GM12878 (cell line): ENCODE results near the gene SPINK9. TPM values are rescaled to one million over a fixed set of nuclear protein-coding genes. Genes with fewer than 3 reads are reported as not detected.

ENCODE experiments used
- ATAC-seq: fragments of 200-7000 bp; cut with Tn5 transposase; 3 replicates; pipeline ENCODE4 v1.9.1; 2020; ENCODE audit warnings: mild to moderate bottlenecking, moderate library complexity
- BruUV-seq: library from RNA; stranded (reverse); fragments of 400-500 nt; replicated peaks from 2 replicates; lab custom pipeline; 2021; lab: Mats Ljungman, UMichigan
- CTCF ChIA-PET: fragments of 300-600 bp; sonication (Branson Sonifier 250); formaldehyde crosslinking; extraction: SDS; loops from one replicate; lab custom pipeline; 2021; ENCODE audit warnings: inconsistent platforms; lab: Yijun Ruan, JAX
- POLR2A ChIA-PET: fragments of 350-600 bp; formaldehyde crosslinking; extraction: SDS; loops from one replicate; lab custom pipeline; 2021; ENCODE audit warnings: inconsistent platforms; lab: Charles Lee
- RAD21 ChIA-PET: fragments of 300-600 bp; sonication (Branson Sonifier 250); formaldehyde crosslinking; loops from one replicate; lab custom pipeline; 2023; ENCODE audit warnings: antibody characterized with exemption; ENCODE audit not compliant: unreplicated experiment; lab: Charles Lee
- SMC1A ChIA-PET: fragments of 300-600 bp; sonication (Branson Sonifier 250); formaldehyde crosslinking; loops from one replicate; lab custom pipeline; 2023; ENCODE audit not compliant: unreplicated experiment, uncharacterized antibody; lab: Charles Lee
- DNase-seq: peaks from one replicate; pipeline ENCODE4 v3.0.0-alpha.2; 2011; ENCODE audit warnings: low read depth, low spot score
- FAIRE-seq: peaks from 3 replicates; lab custom pipeline; 2011; peaks lifted over from hg19 to GRCh38; lab: Jason Lieb, UNC
- H2AFZ ChIP-seq: 2 replicates; pipeline ENCODE4 v1.6.0; 2011; ENCODE audit warnings: low read depth, low read length, control low read depth; ENCODE audit not compliant: control insufficient read depth
- H3K27ac ChIP-seq: 2 replicates; pipeline ENCODE4 v1.5.1; 2011; ENCODE audit warnings: control low read depth; ENCODE audit not compliant: control insufficient read depth, insufficient read depth
- H3K27me3 ChIP-seq, 2 experiments: replicated peaks in 1 of 2; 2 replicates each; pipeline versions ENCODE4 v1.6.0 to v1.6.1; 2011; ENCODE audit warnings: low read length in 1 of 2; ENCODE audit not compliant: control insufficient read depth in 2 of 2, insufficient read depth in 2 of 2
- H3K36me3 ChIP-seq, 2 experiments: 2 replicates each; pipeline ENCODE4 v1.5.1; 2011; ENCODE audit warnings: low read length in 1 of 2; ENCODE audit not compliant: control insufficient read depth in 2 of 2, insufficient read depth in 2 of 2
- H3K4me1 ChIP-seq: 2 replicates; pipeline ENCODE4 v1.6.1; 2011; ENCODE audit warnings: mild to moderate bottlenecking, low read length, moderate library complexity, mixed read lengths; ENCODE audit not compliant: control insufficient read depth, insufficient read depth
- H3K4me2 ChIP-seq: 2 replicates; pipeline ENCODE4 v1.6.0; 2011; ENCODE audit warnings: control low read depth; ENCODE audit not compliant: control insufficient read depth, insufficient read depth
- H3K4me3 ChIP-seq: fragments of 200-600 bp; sonication (generic); 2 replicates; pipeline ENCODE4 v1.5.1; 2016
- H3K79me2 ChIP-seq: 2 replicates; pipeline ENCODE4 v1.6.0; 2011; ENCODE audit warnings: low read length; ENCODE audit not compliant: control insufficient read depth, insufficient read depth
- H3K9ac ChIP-seq: 2 replicates; pipeline ENCODE4 v1.8.0; 2011; ENCODE audit warnings: low read length, control low read depth, mixed read lengths; ENCODE audit not compliant: control insufficient read depth, insufficient read depth
- H3K9me3 ChIP-seq: replicated peaks from 3 replicates; pipeline ENCODE4 v1.5.1; 2011; ENCODE audit warnings: mild to moderate bottlenecking, low read length; ENCODE audit not compliant: control insufficient read depth, insufficient read depth
- H4K20me1 ChIP-seq: 2 replicates; pipeline ENCODE4 v1.6.0; 2011; ENCODE audit not compliant: control insufficient read depth, insufficient read depth
- ASH2L ChIP-seq: fragments of 300-600, 200-600 bp; sonication (generic); IDR thresholded peaks from 2 replicates; pipeline ENCODE4 v1.6.1; 2017; ENCODE audit warnings: low read depth, mild to moderate bottlenecking, borderline replicate concordance
- CTCF ChIP-seq, 3 experiments: IDR thresholded peaks in 2 of 3; conservative IDR thresholded peaks in 1 of 3; 2 replicates each; pipeline ENCODE4 v1.5.1; 2011; ENCODE audit warnings: low read depth in 3 of 3, low read length in 3 of 3, mild to moderate bottlenecking in 3 of 3, control low read depth in 2 of 3, moderate library complexity in 2 of 3, inconsistent platforms in 1 of 3, mixed read lengths in 1 of 3; ENCODE audit not compliant: control insufficient read depth in 2 of 3, insufficient read depth in 1 of 3; ENCODE audit errors: extremely low read depth in 1 of 3
- EED ChIP-seq: sonication (generic); IDR thresholded peaks from 2 replicates; pipeline ENCODE4 v1.6.1; 2016; ENCODE audit warnings: antibody characterized with exemption, low read depth
- EP300 ChIP-seq, 2 experiments: fragments of 150-350 bp in 1 of 2; IDR thresholded peaks; 2 replicates each; pipeline ENCODE4 v1.6.1; 2011 to 2012; ENCODE audit warnings: low read depth in 2 of 2, low read length in 2 of 2, borderline replicate concordance in 1 of 2, improper control_type of control experiment in 1 of 2, inconsistent platforms in 1 of 2; ENCODE audit not compliant: control insufficient read depth in 1 of 2
- JUND ChIP-seq: IDR thresholded peaks from 2 replicates; pipeline ENCODE4 v1.6.1; 2012; ENCODE audit warnings: low read depth, mild to moderate bottlenecking, low read length, improper control_type of control experiment, moderate library complexity
- NFXL1 ChIP-seq: fragments of 450-650 bp; IDR thresholded peaks from 2 replicates; pipeline ENCODE4 v1.6.1; 2017; ENCODE audit warnings: antibody characterized with exemption, mild to moderate bottlenecking, borderline replicate concordance
- PKNOX1 ChIP-seq: fragments of 450-650 bp; IDR thresholded peaks from 2 replicates; pipeline ENCODE4 v1.6.1; 2016; ENCODE audit warnings: mild to moderate bottlenecking
- POLR2A ChIP-seq: IDR thresholded peaks from 2 replicates; pipeline ENCODE4 v1.6.1; 2011; ENCODE audit warnings: low read depth, mild to moderate bottlenecking, low read length
- SREBF1 ChIP-seq: IDR thresholded peaks from 2 replicates; pipeline ENCODE4 v1.6.1; 2012; ENCODE audit warnings: mild to moderate bottlenecking, low read length
- STAT1 ChIP-seq: fragments of 450-650 bp; conservative IDR thresholded peaks from 2 replicates; pipeline ENCODE4 v1.6.1; 2014; ENCODE audit warnings: antibody characterized with exemption, mild to moderate bottlenecking
- TARDBP ChIP-seq: IDR thresholded peaks from 2 replicates; pipeline ENCODE4 v1.6.1; 2016; ENCODE audit warnings: borderline replicate concordance
- ZNF274 ChIP-seq: IDR thresholded peaks from one replicate; pipeline ENCODE4 v1.8.0; 2011; ENCODE audit not compliant: insufficient read length, insufficient read depth
- ZNF592 ChIP-seq: fragments of 450-650 bp; IDR thresholded peaks from 2 replicates; pipeline ENCODE4 v1.6.1; 2017; ENCODE audit warnings: mild to moderate bottlenecking, moderate library complexity
- WGBS: methylation state at CpG from one replicate; pipeline ENCODE4 v1.1.6; 2016; ENCODE audit warnings: low lambda C conversion rate; ENCODE audit not compliant: insufficient replicate concordance, insufficient coverage; ENCODE audit errors: missing lambda C conversion rate; 5-methylcytosine and 5-hydroxymethylcytosine counted together
- in situ Hi-C: fragments of 300-500 bp; cut with MboI; formaldehyde crosslinking; loops from 9 replicates; pipeline ENCODE4 v1.14.3; 2018; ENCODE audit warnings: mixed read lengths
- intact Hi-C: fragments of 100-400 bp; cut with micrococcal nuclease; formaldehyde crosslinking; loops from one replicate; pipeline ENCODE4 v1.14.2; 2022; ENCODE audit not compliant: unreplicated experiment
- polyA plus RNA-seq, 11 experiments: library from polyadenylated mRNA; depleted of rRNA in 4 of 11; unstranded in 6 of 11; stranded (reverse) in 5 of 11; fragments of >200 nt; fragmentation: Nextera tagmentation in 4 of 11; fragmentation: Illumina TruSeq in 1 of 11; extraction: Ambion mirVana in 4 of 11; extraction: Trizol in 1 of 11; gene quantifications; 1 replicate in 1 of 11; 2 replicates in 10 of 11; pipeline versions ENCODE4 v1.2.1 to v1.2.3, GENCODE V29; 2011 to 2016; ENCODE audit warnings: inconsistent platforms in 2 of 11, missing spikeins in 2 of 11, low read depth in 1 of 11
- total RNA-seq, 4 experiments: library from RNA; depleted of rRNA in 3 of 4; stranded (reverse); fragments of >200 nt in 3 of 4; fragmentation: Illumina TruSeq in 1 of 4; extraction: Trizol in 1 of 4; gene quantifications; 2 replicates each; pipeline versions ENCODE4 v1.2.1 to v1.2.3, GENCODE V29; 2013 to 2021

Gene SPINK9
- total and polyA plus RNA-seq, 10 of the 15 experiments (the other 5 are each of a cell fraction or from before 2014, with no cell fraction given), result not detected

GRCh38 chr5:148297731-148298130 is 37.6 kb upstream of the SPINK9 start:
- Histone ChIP-seq H3K4me2 (no peak overlapping the region), H3K4me3 (no peak overlapping the region), H3K9ac (no peak overlapping the region), H3K27me3 (no peaks in the 10 kb centered on the region; a peak in 1 of 4 replicates), H2AFZ (no peak overlapping the region), H4K20me1 (no peaks in the 10 kb centered on the region), H3K27ac (no peak overlapping the region), H3K9me3 (no peaks in the 10 kb centered on the region), H3K4me1 (no peaks in the 10 kb centered on the region), H3K36me3 (no peaks in the 10 kb centered on the region), H3K79me2 (no peaks in the 10 kb centered on the region)
- ATAC-seq (no peak), FAIRE-seq (no peak), DNase-seq (no peak)
- ChIA-PET CTCF (no interaction called here), POLR2A (no interaction called here), SMC1A (interaction anchor here (1.1 kb wide), 1 partner anchor 9 kb away, joined by 4 read pairs; no protein-coding TSS in a partner anchor), RAD21 (interaction anchor here (0.5 kb wide), 1 partner anchor 782 kb away, joined by 3 read pairs; no protein-coding TSS in a partner anchor)
- TF ChIP-seq PKNOX1, result no peak
- no peak for TF ChIP-seq SREBF1
- no peak for TF ChIP-seq EED
- no peak for TF ChIP-seq ASH2L
- no peak for TF ChIP-seq POLR2A
- TF ChIP-seq CTCF (IDR thresholded peaks at IDR 0.05 in 2 of 3, conservative IDR thresholded peaks at IDR 0.05 in 1 of 3; ENCODE audit: control insufficient read depth in 2 of 3, extremely low read depth in 1 of 3, insufficient read depth in 1 of 3, low read depth in 3 of 3, low read length in 3 of 3), result no peak
- TF ChIP-seq ZNF274, result no peak
- TF ChIP-seq EP300 (IDR thresholded peaks at IDR 0.05; ENCODE audit: borderline replicate concordance in 1 of 2, control insufficient read depth in 1 of 2, low read depth in 2 of 2, low read length in 2 of 2), result no peak
- no peak for TF ChIP-seq TARDBP
- no peak for TF ChIP-seq JUND
- TF ChIP-seq ZNF592, result no peak
- no peak for TF ChIP-seq STAT1
- no peak for TF ChIP-seq NFXL1
- 12% methylated on average over 4 of the region's 4 CpGs for WGBS
- no TSS peak for BruUV-seq
- intact Hi-C loops (loop anchor here (10.0 kb wide), 1 partner anchor 187 kb away; no protein-coding TSS in a partner anchor), in situ Hi-C loops (no loop called here)
